ENCODE measurements around the gene CBX8. TPM values are rescaled to one million over a fixed set of nuclear protein-coding genes. Genes with fewer than 3 reads are reported as not detected.
A peak's percentile ranks its signal among the peaks of the same experiment; 100 is the strongest.

Gene CBX8
- total RNA-seq, 1 experiment from 2014 or later: 11.1 TPM

DNA sequence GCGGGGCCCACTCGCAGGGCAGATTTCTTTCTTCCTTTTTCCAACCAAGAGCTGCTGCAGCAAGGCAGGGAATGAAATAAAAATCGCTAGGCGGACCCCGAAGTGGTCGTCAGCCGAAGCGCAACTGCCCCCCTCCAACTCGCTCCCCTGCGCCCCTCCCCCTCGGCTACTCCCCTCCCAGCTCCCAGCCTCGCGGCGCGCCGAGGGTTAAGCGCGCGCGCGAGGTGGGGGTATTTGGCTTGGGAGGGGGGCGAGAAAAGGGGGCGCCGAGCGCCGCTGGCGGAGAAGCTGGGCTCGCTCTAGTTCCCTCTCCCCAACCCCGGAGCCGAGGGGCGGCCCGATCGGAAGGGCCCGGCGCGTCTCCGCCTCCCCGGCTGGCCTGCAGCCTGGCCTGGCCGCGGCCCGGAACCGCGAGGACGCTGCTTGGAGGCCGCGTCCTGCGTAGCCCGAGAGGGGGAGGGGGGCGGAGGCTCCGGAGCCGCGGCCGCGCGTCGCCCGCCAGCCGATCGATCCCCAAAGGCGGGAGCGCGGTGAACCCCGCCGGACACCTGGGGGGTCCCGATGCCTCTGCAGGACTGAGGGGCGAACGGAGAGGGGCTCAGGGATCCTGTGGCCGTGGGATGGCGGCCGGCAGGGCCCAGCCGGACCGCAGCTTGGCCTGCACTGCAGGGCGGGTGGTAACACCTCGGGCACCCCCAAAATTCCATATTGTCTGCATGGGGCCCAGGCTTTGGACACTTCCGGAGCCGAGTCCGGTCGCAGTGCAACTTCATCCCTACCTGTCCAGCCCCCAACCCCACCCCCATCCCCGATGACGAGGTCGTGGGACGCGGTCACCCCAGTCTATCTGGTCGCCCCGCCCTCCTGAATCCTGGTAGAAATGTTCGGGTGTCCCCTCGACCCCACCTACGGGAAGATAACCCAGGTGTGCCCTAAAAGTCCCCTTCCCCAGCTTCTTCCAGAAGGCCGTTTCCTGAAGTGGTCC is 47.2 kb upstream of the CBX8 start:
- H3K27ac Mint-ChIP-seq (ENCODE audit: unreplicated experiment): no peak overlapping the region
- intact Hi-C loops (cut with micrococcal nuclease; ENCODE audit: unreplicated experiment): no loop called here
- H3K9me3 Mint-ChIP-seq (ENCODE audit: low read depth, unreplicated experiment): no peaks in the 10 kb centered on the region
- DNase-seq: peak; percentile 73
- CTCF ChIA-PET: interaction anchor here (0.6 to 2.5 kb wide), 10 partner anchors 9 to 148 kb away, joined by 3 to 9 read pairs (median 5); partner anchors contain the start of gene CBX8
- H3K27me3 Mint-ChIP-seq (ENCODE audit: unreplicated experiment): peaks cover 38% of the 10 kb centered on the region
- peak overlapping the region; percentile 64 for H3K4me3 Mint-ChIP-seq (ENCODE audit: low read depth, unreplicated experiment)
- no TSS peak for BruUV-seq (replicated peaks)
- H3K36me3 Mint-ChIP-seq (ENCODE audit: insufficient read depth, unreplicated experiment): peaks cover 31% of the 10 kb centered on the region
- no peaks in the 10 kb centered on the region for H3K4me1 Mint-ChIP-seq (ENCODE audit: low read depth, unreplicated experiment)
- TF ChIP-seq, protein P1, sequence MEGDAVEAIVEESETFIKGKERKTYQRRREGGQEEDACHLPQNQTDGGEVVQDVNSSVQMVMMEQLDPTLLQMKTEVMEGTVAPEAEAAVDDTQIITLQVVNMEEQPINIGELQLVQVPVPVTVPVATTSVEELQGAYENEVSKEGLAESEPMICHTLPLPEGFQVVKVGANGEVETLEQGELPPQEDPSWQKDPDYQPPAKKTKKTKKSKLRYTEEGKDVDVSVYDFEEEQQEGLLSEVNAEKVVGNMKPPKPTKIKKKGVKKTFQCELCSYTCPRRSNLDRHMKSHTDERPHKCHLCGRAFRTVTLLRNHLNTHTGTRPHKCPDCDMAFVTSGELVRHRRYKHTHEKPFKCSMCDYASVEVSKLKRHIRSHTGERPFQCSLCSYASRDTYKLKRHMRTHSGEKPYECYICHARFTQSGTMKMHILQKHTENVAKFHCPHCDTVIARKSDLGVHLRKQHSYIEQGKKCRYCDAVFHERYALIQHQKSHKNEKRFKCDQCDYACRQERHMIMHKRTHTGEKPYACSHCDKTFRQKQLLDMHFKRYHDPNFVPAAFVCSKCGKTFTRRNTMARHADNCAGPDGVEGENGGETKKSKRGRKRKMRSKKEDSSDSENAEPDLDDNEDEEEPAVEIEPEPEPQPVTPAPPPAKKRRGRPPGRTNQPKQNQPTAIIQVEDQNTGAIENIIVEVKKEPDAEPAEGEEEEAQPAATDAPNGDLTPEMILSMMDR (IDR thresholded peaks at IDR 0.05; ENCODE audit: unreplicated experiment): no peak

DNA sequence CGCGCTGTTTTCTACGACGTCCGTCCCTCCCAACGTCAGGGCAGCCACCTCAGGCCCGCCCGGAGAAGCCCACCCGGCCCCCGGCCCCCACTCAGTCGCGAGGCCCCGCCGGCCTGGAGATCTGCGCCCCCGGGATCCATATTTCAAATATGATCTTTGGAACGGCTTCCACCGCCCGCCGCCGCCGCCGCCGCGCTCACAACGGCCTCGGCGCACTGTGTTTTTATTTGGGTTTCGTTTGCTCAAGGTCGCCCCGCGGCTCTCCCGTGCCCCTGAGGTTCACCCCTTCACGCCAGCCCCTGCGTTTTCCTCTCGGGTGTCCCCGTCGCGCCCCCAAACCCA is 46.6 kb upstream of the CBX8 start:
- intact Hi-C loops (cut with micrococcal nuclease; ENCODE audit: unreplicated experiment): no loop called here
- Mint-ChIP-seq H3K4me1 (ENCODE audit: low read depth, unreplicated experiment) (no peaks in the 10 kb centered on the region), H3K4me3 (ENCODE audit: low read depth, unreplicated experiment) (peak overlapping the region; percentile 64), H3K27me3 (ENCODE audit: unreplicated experiment) (peaks cover 38% of the 10 kb centered on the region), H3K27ac (ENCODE audit: unreplicated experiment) (no peak overlapping the region), H3K9me3 (ENCODE audit: low read depth, unreplicated experiment) (no peaks in the 10 kb centered on the region), H3K36me3 (ENCODE audit: insufficient read depth, unreplicated experiment) (peaks cover 37% of the 10 kb centered on the region)
- TF ChIP-seq, protein P1 (IDR thresholded peaks at IDR 0.05; ENCODE audit: unreplicated experiment): no peak
- no peak for DNase-seq
- CTCF ChIA-PET: interaction anchor here (2.5 kb wide), 1 partner anchor 76 kb away, joined by 7 read pairs; no protein-coding TSS in a partner anchor
- no TSS peak for BruUV-seq (replicated peaks)

- H3K36me3 Mint-ChIP-seq (ENCODE audit: insufficient read depth, unreplicated experiment): peaks cover 43% of the 10 kb centered on the region
- intact Hi-C loops (cut with micrococcal nuclease; ENCODE audit: unreplicated experiment): no loop called here
- peaks cover 38% of the 10 kb centered on the region for H3K27me3 Mint-ChIP-seq (ENCODE audit: unreplicated experiment)
- TF ChIP-seq, protein P1 (IDR thresholded peaks at IDR 0.05; ENCODE audit: unreplicated experiment): no peak
- no peak overlapping the region for H3K27ac Mint-ChIP-seq (ENCODE audit: unreplicated experiment)
- CTCF ChIA-PET: interaction anchor here (0.6 kb wide), 1 partner anchor 781 kb away, joined by 6 read pairs; no protein-coding TSS in a partner anchor
- peak overlapping the region; percentile 64 for H3K4me3 Mint-ChIP-seq (ENCODE audit: low read depth, unreplicated experiment)
- no TSS peak for BruUV-seq (replicated peaks)
- H3K9me3 Mint-ChIP-seq (ENCODE audit: low read depth, unreplicated experiment): no peaks in the 10 kb centered on the region
- DNase-seq: no peak
- H3K4me1 Mint-ChIP-seq (ENCODE audit: low read depth, unreplicated experiment): no peaks in the 10 kb centered on the region
Observed at GRCh38 chr17:79842656-79843473, 46.0 kb upstream of the CBX8 start.

GRCh38 chr17:79842136-79842655 is 45.3 kb upstream of the CBX8 start:
- intact Hi-C loops (cut with micrococcal nuclease; ENCODE audit: unreplicated experiment): no loop called here

More at GRCh38 chr17:79842136-79842655, 45.3 kb upstream of the CBX8 start:
- CTCF ChIA-PET: interaction anchor here (0.6 kb wide), 1 partner anchor 781 kb away, joined by 6 read pairs; no protein-coding TSS in a partner anchor
- peaks cover under 1% of the 10 kb centered on the region for H3K4me1 Mint-ChIP-seq (ENCODE audit: low read depth, unreplicated experiment)
- H3K27me3 Mint-ChIP-seq (ENCODE audit: unreplicated experiment): peaks cover 38% of the 10 kb centered on the region
- H3K36me3 Mint-ChIP-seq (ENCODE audit: insufficient read depth, unreplicated experiment): peaks cover 50% of the 10 kb centered on the region
- BruUV-seq (replicated peaks): no TSS peak
- TF ChIP-seq, protein P1 (IDR thresholded peaks at IDR 0.05; ENCODE audit: unreplicated experiment): no peak
- H3K27ac Mint-ChIP-seq (ENCODE audit: unreplicated experiment): no peak overlapping the region
- peak overlapping the region; percentile 64 for H3K4me3 Mint-ChIP-seq (ENCODE audit: low read depth, unreplicated experiment)
- DNase-seq: no peak
- H3K9me3 Mint-ChIP-seq (ENCODE audit: low read depth, unreplicated experiment): no peaks in the 10 kb centered on the region
